NOMO-1 treated with dmso at 0.1 percent for 144 hours (cell line): ENCODE results near the gene SLC25A42.

Experiments
- DNase-seq: peaks from one replicate; lab custom pipeline; 2025; ENCODE audit not compliant: unreplicated experiment; lab: John Stamatoyannopoulos, UW

The SLC25A42 gene

GRCh38 chr19:19160461-19161035, 96.8 kb downstream of the SLC25A42 start:
- no peak for DNase-seq

DNA sequence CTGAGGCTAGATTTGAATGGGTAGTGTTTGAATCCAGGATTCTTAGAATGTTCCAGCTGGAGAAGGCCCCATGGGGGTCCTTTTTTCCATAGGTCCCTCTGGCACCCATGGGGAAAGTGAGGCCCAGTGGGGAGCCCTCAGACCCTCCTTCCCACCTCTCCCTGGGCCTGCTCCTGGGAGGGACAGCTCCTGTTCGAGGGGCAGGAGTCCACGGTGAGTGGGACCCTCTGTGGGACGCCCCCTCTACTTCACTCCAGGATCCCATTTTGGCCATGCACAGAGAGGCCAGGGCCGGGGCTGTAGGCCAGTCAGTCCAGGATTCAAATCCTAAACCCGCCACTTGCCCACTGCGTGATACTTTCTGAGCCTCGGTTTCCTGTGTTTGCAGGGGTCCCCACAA, 98.7 kb downstream of the SLC25A42 start:
- DNase-seq = no peak
